HG03520 (cell line): ENCODE measurements around the gene LLGL2.

ENCODE experiments used
- ATAC-seq: cut with Tn5 transposase; IDR thresholded peaks from one replicate; pipeline ENCODE4 v1.9.1; 2021; ENCODE audit warnings: mild to moderate bottlenecking, moderate library complexity; ENCODE audit not compliant: unreplicated experiment

Gene LLGL2

DNA sequence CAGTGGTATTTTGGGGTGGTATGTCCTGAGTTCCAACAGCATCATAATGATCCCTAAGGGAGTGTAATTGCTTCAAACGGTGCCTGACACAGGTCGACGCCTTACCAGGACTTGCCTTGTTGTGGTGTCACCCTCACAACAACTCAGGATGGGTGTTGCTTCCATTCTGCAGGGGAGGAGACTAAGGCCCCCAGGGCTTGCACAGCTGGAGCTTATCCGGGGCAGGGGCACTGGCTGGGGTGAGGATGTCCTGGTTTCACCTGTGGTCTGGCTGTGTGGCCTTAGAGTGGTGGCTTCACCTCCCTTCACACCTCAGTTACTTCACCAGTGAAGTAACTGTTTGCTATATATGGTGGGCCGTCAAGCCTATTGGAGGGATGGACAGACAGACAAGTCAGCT is 23.3 kb downstream of the LLGL2 start:
- ATAC-seq = no peak

DNA sequence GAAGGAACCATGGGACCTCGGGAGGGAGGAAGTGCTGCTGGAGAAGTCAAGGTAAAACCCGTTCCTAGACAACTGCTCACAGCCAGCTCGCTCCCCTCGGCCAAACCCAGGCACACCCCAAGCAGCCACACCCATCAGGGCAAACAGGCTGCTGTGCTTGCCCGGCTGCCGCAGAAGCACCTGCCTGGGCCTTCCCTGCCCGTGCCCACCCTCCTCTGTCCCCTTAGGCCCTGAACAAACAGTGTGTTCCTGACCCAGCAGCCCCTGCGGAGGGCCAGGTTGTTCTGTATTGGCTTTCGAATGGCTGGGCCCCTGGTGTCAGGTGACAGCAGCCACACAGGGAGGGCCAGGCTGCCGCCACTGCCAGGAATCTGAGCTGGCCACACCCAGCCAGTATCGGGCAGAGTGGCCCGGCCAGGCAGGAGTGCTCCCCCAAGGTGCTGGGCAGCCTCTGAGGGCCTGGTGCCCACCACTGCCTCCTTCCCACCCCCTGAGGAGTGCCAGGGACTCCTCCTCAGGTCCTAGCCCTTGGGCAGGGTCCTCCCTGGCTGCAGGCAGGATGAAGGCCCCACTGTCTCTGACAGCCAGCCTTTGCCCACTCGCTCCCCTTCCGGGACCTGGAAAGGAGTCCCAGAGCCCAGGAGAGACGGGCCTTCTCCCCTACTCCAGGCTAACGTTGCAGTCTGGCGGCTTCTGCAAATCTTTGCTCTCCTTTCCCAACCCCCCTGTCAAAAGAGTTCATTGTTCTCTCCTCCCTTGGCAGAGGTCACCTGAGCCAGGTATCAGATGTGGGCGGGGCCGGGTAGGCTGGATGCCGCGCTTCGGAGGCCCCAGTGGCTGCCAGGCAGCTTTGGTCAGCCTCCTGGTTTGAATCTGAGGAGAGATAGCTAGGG is 24.0 kb downstream of the LLGL2 start:
- no peak for ATAC-seq

DNA sequence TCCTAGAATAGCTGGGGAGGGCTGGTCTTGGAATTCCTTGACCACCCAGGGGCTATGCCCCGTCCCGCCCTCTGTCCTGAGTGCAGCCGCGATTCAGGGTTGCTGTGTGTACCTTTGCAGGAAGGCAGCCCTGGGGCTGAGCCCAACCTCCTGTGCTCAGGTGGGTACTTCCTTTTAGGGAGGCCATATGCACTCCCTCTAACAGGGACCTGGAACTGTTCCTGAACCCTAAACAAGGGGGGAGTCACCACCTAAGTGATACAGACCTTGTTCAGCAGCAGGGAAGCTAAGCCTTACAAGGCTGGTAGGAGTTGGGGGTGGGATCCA is 24.6 kb downstream of the LLGL2 start:
- ATAC-seq = no peak

DNA sequence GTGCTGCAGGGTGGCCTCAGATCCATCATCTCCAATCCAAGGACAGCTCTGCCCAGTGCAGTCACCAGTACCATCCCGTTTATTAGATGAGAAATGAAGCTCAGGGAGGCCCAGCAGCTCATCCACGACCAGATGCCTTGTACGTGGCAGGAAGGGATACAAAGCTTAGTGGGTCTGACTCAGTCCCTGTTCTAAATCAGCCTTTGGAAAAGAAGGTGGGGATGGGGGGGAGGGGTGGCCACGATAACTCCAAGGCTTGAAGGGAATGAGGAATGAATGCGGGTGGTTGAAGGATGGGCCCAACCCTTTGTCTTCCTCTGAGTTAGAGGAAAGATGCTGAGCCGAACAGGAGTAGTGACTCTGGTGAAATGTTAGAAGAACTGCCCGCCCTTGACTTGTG is 25.8 kb downstream of the LLGL2 start:
- ATAC-seq = no peak

DNA sequence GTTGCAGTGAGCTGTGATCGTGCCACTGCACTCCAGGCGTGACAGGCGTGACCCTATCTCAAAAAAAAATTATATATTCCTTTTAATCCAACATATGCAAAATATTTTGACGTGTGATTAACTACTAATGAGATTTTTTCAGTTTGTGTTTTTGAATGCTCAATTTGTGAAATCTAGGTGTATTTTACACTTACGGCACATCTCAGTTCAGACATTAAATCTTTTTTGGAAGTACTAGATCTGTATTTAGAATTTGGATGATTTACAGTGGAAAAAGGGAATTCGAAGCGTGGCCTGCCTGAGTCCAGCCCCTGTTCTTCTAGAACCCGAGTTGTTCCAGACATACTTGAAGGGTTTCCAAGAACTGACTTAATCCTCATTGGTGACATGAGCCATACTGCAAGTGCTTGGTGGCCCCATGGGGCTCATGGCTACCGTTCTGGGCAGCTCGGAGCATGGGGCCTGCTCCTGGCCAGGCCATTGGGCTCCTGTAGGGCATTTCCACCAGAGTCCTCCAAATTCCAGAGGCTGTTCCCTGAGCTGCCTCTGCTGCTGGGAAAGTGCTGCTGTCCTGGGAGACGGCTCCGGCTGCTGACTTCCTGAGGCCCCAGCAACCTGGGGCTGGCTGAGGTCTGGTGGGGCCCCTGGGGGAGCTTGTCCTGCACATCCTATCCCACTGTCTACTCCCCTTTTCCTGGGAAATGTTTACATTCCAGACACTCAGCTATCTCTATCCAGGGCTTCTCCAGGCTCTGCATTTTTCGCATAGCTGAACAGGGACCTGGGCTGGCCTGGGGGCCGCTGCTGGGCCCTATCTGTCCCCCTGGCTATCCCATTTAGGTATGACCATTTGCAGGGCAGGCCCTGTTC is 27.2 kb downstream of the LLGL2 start:
- no peak for ATAC-seq

DNA sequence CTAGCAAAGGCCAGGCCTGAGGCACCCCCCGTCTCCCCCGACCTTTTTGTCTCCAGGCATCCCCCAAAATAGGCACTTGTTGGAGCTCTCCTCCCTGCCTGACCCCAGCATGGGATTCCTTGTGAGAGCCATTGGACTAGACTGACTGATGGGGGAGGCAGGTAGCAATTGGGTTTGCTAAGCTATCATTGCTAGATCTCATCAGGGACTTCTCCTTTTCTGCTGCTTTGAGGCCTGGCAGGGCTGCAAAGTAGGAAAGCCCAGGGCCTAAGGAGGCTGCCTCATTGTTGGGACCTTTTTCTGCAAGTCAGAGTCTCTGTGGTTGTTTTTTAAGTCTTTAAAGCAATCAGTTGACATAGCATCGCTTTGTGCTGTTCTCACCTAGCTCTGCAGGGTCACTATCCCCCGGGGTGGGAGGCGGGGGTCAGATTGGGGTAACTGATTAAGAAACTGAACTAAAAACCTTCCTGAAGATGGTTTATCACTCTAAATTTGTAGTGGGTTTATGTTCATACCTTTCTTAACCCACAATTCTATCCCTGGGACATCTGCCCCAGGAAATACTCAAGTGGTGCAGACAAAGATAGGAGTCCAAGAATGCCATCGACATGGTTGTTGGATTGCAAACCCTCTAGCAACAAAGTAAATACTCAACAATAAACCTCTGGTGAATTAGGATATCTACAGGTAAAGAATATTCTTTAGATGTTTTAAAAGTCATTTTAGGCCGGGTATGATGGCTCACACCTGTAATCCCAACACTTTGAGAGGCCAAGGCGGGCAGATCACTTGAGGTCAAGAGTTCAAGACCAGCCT is 28.0 kb downstream of the LLGL2 start:
- no peak for ATAC-seq

DNA sequence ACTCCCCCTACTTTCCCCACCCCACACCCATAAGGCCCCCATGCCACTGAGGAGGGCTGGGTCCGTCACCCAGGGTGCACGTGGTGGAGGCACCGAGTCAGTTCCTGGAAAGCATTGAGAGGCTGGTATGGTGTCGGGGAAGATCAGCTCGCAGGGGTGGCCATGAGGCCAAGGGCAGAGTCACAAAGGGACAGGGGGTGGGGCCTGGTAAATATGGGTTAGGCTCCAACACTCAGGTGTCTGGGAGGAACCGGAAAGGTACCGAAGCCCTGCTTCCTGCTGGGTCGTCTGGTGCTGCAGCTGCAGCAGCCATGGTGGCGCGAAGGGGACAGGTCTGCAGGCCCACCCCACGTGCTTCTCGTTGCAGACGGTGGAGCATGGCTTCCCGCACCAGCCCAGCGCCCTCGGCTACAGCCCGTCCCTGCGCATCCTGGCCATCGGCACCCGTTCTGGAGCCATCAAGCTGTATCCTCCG is 30.2 kb downstream of the LLGL2 start:
- ATAC-seq = no peak

DNA sequence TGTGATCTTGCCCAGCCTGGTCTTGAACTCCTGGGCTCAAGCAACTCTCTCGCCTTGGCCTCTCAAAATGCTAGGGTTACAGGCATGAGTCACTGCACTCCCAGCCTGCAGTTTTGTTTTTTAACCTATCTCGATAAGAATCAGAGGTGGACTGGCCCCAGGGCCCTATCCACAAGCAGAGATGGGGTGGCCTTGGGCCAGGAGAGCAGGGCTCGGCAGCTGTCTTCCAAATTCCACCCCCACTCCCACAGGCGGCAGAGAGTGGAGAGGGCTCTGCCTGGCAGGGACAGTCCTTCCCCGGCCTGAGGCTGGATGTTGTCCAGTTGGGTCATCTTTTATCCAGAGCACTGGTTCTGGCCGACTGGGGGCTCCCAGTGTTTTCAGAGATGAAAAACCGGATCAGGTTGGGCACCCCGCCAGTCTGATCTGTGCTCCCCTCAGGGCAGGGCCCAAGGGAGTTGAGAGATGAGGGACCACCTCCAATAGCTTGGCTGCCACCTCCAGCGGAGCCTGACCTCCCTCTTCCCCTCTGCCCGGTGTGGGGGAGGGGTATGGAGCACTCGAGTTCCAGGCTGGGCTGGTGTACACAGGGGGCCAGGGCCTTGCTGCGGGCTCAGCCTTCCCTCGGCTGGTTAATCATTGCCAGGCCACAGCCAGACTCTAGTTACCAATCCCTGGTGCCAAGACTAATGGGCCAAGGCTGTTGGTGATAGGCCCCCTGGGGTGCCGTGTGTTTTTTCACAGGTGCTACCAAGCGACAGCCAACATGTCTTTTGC is 31.8 kb downstream of the LLGL2 start:
- ATAC-seq = no peak

DNA sequence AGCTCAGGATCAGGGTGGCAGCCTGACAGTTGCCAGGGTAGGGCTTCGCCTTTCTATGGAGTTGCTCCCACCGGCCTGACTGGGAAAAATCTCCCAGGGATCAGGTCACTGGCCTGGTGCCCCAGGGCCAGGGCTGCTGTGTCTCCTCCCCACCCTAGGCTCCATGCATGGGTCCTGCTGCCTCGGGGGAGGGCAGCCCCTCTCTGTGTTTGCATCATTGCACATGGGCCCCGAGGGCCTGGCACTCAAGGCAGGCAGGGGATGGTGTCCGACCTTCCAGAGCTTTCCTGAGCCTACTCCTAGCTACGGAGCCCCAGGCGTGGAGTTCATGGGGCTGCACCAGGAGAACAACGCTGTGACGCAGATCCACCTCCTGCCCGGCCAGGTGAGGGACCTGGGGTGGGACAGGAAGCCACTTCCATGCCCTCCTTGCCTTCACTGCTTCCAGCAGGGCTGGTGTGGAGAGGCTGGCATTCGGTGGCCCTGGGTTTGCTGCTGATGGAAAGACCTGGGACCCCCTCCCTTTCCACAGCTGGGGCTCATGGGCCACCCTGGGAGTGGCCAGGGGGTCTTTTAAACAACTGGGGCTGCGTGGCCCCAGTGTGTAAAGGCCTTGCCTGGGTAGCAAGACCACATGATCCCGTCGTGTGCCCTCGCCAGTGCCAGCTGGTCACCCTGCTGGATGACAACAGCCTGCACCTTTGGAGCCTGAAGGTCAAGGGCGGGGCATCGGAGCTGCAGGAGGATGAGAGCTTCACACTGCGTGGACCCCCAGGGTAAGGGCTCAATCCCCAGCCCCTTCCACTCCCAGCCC is 32.6 kb downstream of the LLGL2 start:
- no peak for ATAC-seq

DNA sequence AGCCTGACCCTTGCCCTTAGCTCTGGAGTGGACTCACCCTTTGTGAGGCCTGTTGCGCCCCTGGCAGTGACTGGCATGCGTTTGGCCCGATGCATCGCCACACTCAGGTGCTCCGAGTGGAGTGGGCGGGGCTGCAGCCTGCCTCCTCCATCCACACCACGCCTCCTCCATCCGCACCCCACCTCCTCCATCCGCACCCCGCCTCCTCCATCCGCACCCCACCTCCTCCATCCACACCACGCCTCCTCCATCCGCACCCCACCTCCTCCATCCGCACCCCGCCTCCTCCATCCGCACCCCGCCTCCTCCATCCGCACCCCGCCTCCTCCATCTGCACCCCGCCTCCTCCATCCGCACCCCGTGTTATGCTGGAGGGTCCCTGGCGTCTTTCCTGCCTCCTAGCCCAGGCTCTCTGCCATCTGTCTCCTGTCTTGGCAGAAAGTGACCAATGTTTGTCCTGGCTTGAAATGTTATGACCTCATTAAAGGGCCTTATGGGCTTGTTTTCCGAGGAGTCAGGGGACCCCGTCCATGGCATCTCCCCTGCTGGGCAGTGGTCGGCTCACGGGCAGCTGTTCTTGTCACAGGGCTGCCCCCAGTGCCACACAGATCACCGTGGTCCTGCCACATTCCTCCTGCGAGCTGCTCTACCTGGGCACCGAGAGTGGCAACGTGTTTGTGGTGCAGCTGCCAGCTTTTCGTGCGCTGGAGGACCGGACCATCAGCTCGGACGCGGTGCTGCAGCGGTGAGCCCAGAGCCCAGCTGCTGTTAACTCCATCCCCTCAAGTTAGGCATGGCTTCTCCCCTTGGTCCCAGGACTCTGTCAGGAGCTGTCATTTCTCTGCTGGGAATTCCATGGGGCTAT is 33.4 kb downstream of the LLGL2 start:
- no peak for ATAC-seq

DNA sequence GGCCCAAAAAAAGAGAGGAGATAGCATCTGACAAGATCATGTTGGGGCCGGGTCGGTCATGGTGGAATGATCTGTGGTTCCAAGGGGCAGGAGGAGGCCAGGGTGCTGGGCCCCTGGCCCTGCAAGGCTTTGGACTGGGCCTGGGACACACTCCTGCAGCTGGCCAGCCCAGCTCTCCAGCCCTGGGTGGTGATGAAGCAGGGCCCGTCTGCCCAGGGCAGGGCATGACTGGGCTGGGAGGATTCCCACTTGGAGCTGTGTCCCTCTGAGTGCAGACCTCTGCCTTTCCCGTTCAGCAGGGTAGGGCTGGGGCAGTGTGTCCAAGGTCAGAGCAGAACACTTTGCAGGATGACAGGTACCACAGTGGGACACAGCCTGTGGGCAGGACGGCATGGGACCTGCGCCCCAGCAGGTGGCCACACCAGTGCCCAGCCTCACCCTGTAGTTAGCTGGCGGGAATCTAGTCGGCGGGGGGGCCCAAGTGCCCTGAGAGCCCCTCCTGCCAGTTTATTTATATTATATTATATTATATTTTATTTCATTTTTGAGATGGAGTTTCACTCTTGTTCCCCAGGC is 34.5 kb downstream of the LLGL2 start:
- ATAC-seq = no peak

DNA sequence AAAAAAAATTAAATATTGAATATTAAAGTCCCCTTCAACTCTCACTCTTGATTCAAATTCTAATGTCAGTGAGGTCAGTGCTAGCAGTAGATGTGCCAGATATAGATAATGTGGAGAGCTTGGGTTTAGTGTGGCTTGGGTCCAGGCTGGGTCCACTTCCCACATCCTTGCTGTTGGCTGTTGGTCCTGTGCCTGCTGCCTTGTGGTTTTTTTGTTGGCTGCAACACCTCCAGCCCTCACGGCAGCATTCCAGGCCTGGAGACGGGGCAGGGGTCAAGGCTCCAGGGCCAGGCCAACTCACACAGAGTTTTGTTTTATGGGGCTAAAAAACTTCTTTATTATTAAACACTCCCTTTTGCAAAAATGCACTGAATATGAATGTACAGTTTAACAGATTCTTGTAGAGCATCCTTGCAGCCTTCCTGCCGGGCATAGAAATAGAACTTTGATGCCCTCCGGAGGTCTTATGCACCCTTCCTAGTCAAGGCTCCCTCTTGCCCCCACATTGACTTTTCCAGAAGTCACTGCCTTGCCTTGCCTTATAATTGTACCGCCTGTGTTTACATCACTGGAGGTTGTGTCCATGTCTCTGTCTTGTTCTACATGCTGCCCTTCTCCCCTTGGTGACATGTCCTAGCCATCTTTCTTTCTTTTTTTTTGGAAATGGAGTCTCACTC is 36.6 kb downstream of the LLGL2 start:
- ATAC-seq = no peak

DNA sequence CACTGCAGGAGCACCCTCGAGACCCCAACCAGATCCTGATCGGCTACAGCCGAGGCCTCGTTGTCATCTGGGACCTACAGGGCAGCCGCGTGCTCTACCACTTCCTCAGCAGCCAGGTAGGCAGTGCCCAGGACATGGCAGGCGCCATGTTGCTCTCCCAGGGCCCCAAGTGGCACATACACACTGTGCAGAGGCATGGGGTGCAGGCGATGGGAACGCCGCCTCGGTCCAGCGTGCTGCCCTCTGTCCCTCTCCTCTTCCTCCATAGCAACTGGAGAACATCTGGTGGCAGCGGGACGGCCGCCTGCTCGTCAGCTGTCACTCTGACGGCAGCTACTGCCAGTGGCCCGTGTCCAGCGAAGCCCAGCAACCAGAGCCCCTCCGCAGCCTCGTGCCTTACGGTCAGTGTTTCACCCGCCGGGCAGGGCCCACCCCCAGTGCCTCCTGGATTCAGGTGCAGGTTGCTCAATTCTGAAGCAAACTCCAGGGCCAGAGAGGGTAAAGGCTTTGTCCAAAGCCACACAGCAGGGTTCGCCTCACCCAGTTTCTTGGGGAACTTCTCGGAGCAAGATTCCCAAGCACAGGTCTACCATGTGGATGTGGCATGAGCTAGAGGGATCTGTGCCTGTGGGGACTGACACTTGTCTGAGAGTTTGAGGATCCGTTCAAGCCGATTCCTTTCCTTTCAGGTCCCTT is 37.7 kb downstream of the LLGL2 start:
- no peak for ATAC-seq

DNA sequence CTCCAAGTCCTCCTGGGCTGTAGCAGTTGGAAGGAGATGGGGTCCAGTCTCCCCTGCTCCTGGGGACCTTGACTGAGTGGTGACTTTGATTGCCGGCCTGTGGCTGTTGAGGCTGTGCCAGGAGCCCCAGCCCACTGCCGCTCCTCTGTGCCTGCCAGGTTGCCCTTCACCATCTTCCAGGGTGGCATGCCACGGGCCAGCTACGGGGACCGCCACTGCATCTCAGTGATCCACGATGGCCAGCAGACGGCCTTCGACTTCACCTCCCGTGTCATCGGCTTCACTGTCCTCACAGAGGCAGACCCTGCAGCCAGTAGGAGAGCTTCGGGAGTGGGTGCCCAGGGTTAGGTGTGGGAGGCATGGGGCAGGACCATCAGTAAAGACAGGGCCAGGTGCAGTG is 38.7 kb downstream of the LLGL2 start:
- ATAC-seq = no peak

DNA sequence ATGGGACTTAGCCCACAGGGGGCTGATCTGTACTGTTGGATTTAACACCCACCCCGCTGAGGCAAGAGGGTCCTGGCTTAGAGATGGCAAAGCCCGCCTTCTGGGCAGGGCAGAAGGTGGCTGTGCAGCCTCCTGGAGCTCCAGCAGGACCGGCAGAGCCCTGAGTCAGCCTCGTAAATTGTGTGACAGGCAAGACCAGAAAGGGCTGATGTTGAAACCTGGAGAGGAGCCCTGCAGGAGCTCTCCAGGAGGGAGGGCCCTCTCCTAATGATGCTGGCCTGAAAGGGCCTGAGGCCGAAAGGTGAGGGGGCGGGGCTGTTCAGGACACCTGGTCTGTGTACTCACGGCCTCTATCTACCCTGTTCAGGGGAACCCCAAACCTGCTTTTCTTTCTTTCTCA is 39.6 kb downstream of the LLGL2 start:
- ATAC-seq = no peak

DNA sequence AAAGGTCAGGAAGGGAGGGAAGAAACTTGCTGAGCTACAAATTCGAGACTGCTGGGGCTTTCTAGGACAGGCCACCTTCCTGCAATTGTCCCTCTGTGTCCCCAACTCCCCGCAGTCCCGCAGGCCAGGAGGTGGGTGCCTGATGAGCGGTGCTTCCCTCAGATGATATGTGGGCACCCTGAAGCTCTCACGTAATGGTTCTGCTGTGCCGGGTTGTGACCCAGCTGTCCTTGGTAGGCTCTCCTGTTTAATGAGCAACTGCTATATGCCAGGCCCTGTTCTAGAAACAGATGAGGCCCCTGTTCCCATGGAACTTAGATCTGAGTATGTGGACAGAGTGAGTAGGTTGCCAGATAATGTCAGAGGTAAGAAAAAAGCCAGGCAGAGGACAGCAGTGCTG is 40.1 kb downstream of the LLGL2 start:
- no peak for ATAC-seq

DNA sequence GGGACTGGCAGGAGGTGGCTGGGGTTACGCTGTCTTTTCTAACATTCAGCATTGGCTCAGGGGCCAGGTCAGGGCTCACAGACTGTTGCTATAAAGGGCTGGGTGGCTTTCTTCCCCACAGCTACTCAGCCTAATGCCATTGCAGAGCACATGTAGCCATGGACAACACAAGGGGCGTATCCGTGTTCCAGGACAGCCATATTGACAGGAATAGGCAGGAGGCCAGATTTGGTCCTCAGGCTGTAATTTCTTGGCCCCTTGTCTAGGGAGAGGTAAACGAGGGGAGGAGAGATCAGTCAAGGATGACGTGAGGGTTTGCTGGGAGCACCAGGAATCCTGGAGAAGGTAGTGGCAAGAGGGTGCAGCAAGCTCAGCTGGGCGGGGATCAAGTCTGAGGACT is 40.9 kb downstream of the LLGL2 start:
- no peak for ATAC-seq
